Measurements from ENCODE around the gene MAPRE3. TPM values are rescaled to one million over a fixed set of nuclear protein-coding genes. Genes with fewer than 3 reads are reported as not detected.

The MAPRE3 gene
- total and polyA plus RNA-seq, 2 donors (not counting 3 experiments of a cell fraction or from before 2014, with no cell fraction given), result 4.4 to 6.1 TPM

DNA sequence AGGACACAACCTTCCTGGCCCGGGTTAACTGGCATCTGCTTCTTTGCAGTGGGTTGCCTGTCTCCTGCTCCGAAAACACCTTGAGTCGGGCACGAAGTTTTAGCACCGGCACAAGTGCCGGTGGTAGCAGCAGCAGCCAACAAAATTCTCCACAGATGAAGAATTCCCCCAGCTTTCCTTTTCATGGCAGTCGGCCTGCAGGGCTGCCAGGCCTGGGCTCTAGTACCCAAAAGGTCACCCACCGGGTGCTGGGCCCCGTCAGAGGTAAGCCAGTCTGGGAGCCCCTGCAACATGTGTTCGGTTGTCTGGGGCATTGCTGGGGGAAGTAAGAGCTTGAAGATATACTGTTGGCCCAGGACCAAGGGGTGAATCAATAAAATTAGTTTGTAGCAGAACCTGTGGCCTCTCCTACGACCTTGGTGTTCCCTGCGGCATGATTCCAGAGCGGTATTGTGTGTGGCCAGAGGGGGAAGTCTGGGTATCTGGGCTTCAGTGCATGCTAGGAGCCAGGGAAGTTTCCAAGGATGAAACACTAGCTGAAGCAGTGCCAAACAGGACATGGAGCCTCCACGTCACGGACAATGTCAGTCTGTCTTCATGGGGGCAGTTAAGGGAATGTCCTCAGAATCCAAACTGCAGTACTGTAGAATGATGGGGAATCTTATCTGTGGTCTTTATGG, 88.8 kb downstream of the MAPRE3 start:
- H3K4me2 ChIP-seq (ENCODE audit: insufficient read depth, low read length), result no peak overlapping the region
- TF ChIP-seq EZH2 (IDR thresholded peaks at IDR 0.05; ENCODE audit: borderline replicate concordance, low read depth, low read length, severe bottlenecking) (no peak), GATA2 (IDR thresholded peaks at IDR 0.05; ENCODE audit: insufficient read depth, insufficient read length, low read depth, low read length) (no peak), MYC (IDR thresholded peaks at IDR 0.05; ENCODE audit: low read depth, low read length) (no peak), POLR2A (IDR thresholded peaks at IDR 0.05; ENCODE audit: low read depth, low read length) (peak; percentile 25), FOS (IDR thresholded peaks at IDR 0.05; ENCODE audit: borderline replicate concordance, insufficient read depth, low read length) (no peak), POLR2AphosphoS5 (IDR thresholded peaks at IDR 0.05; ENCODE audit: insufficient read depth, low read depth, low read length) (no peak)
- TF ChIP-seq, protein P1, sequence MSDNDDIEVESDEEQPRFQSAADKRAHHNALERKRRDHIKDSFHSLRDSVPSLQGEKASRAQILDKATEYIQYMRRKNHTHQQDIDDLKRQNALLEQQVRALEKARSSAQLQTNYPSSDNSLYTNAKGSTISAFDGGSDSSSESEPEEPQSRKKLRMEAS (IDR thresholded peaks at IDR 0.05; ENCODE audit: insufficient read depth, insufficient read length), result no peak
- peak; percentile 58 for FAIRE-seq
- no peaks in the 10 kb centered on the region for H4K20me1 ChIP-seq (replicated peaks; ENCODE audit: control insufficient read depth, extremely low read depth, insufficient read depth, low read length)
- H3K9ac ChIP-seq (replicated peaks; ENCODE audit: extremely low read depth, insufficient read depth, low read length), result no peak overlapping the region
- dilution Hi-C loops (cut with MboI; ENCODE audit: extremely low pct_ligation_motif_present, low sequenced_read_pairs) (no loop called here), intact Hi-C loops (cut with micrococcal nuclease) (no loop called here)
- ChIA-PET POLR2A (interaction anchor here (1.0 kb wide), 1 partner anchor 11 kb away, joined by 3 read pairs; no protein-coding TSS in a partner anchor), CTCF (interaction anchor here (0.6 to 2.1 kb wide), 7 partner anchors 9 to 98 kb away, joined by 3 to 7 read pairs (median 4); partner anchors contain the start of genes KHK and OST4)
- H3K4me3 ChIP-seq (replicated peaks in 1 of 3; ENCODE audit: insufficient read depth in 1 of 3, low read depth in 1 of 3, low read length in 3 of 3), result no peak overlapping the region
- no peak overlapping the region for H3K27ac ChIP-seq (ENCODE audit: insufficient read depth, low read depth, low read length)
- no peaks in the 10 kb centered on the region for H3K9me3 ChIP-seq (replicated peaks; ENCODE audit: control insufficient read depth, insufficient read depth, low read length)
- no peak overlapping the region for H2AFZ ChIP-seq (ENCODE audit: low read depth, low read length)
- no peaks in the 10 kb centered on the region for H3K79me2 ChIP-seq (ENCODE audit: control insufficient read depth, insufficient read depth, low read length)
- BruUV-seq (replicated peaks), result no TSS peak
- no peaks in the 10 kb centered on the region for H3K27me3 ChIP-seq (ENCODE audit: control insufficient read depth in 2 of 2, insufficient read depth in 2 of 2, low read length in 2 of 2)
- peaks cover 19% of the 10 kb centered on the region for H3K4me1 ChIP-seq (ENCODE audit: control insufficient read depth, extremely low read depth, insufficient read depth, low read length)
- peak; percentile 84 for DNase-seq (ENCODE audit: low read depth, low spot score)
- no peaks in the 10 kb centered on the region for H3K9me1 ChIP-seq (replicated peaks; ENCODE audit: control insufficient read depth, extremely low read depth, insufficient read depth, low read length)
- H3K36me3 ChIP-seq (ENCODE audit: control insufficient read depth in 2 of 2, extremely low read depth in 1 of 2, insufficient read depth in 2 of 2, low read length in 2 of 2), result peaks cover 3 to 21% of the 10 kb centered on the region in 2 experiments

All from endothelial cell of umbilical vein (primary cell).